ENCODE results near the gene OBP2A. TPM values are rescaled to one million over a fixed set of nuclear protein-coding genes. Genes with fewer than 3 reads are reported as not detected.

Gene OBP2A
- total RNA-seq, 1 experiment from 2014 or later = not detected

DNA sequence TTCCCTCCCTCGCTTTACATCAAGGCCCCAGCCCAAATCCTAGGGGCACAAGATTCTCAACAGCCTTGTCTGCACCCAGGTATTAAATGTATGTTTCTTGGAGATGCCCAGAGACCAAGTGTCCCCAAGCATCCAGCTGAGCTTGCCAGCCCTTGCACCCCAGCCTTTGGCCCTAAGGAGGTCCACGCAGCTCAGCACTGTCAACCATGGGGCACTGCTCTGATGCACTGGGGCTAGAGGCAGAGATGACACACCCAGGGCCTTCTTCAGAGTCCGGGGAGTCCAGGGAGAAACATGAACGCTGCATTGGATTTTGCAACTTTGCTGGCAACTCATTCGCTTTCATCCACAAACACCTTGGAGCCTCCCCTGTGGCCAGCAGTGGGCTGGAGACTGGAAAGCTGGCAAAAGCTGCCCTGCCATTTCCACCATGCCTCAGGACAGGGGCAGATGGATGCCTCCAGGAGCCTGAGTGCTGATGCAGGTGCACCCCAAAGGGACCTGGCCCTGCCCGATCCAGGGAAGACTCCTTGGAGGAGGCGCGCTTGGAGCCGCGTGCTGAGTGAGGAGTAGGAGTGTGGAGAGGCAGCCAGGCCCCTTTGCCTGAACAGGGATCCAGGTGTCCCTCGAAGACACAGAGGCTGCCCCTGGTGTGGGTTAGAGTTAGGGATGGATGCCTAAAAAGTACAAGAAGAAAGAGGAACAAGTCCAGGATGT lies 34.9 kb downstream of the OBP2A start:
- Histone ChIP-seq H4K20me1 (ENCODE audit: control insufficient read depth, insufficient read depth, insufficient read length) (no peaks in the 10 kb centered on the region), H3K9me3 (ENCODE audit: control insufficient read depth, low read depth, low read length) (no peaks in the 10 kb centered on the region), H3K23ac (ENCODE audit: insufficient read length, low read depth, low read length) (no peak overlapping the region), H3K27me3 (ENCODE audit: insufficient read depth, low read length) (no peaks in the 10 kb centered on the region), H3T11ph (ENCODE audit: low read length) (no peak overlapping the region), H4K91ac (ENCODE audit: insufficient read length, low read depth, low read length) (no peak overlapping the region), H3K56ac (ENCODE audit: insufficient read length, low read depth, low read length) (no peak overlapping the region), H2BK120ac (ENCODE audit: low read depth, low read length, poor library complexity, severe bottlenecking) (no peak overlapping the region), H2BK15ac (ENCODE audit: low read depth, low read length) (no peak overlapping the region), H2BK20ac (ENCODE audit: low read depth, low read length, poor library complexity, severe bottlenecking) (no peak overlapping the region), H3K4me1 (ENCODE audit: insufficient read depth, low read length) (no peaks in the 10 kb centered on the region), H4K5ac (ENCODE audit: insufficient read length, low read depth, low read length) (no peak overlapping the region), H2BK5ac (ENCODE audit: insufficient read length, low read length) (no peak overlapping the region), H3K23me2 (ENCODE audit: insufficient read length, low read depth, low read length, poor library complexity, severe bottlenecking) (no peaks in the 10 kb centered on the region), H3K79me2 (ENCODE audit: insufficient read depth, low read length) (no peaks in the 10 kb centered on the region), H3K27ac (ENCODE audit: insufficient read length, low read depth, low read length) (no peak overlapping the region), H2BK12ac (ENCODE audit: insufficient read length, low read depth, low read length) (no peak overlapping the region), H3K79me1 (ENCODE audit: insufficient read depth, low read depth, low read length, poor library complexity, severe bottlenecking) (no peaks in the 10 kb centered on the region), H2AFZ (ENCODE audit: low read length) (no peak overlapping the region), H2AK5ac (ENCODE audit: insufficient read length, low read length) (no peak overlapping the region), H3K18ac (ENCODE audit: insufficient read length, low read depth, low read length) (no peak overlapping the region), H3K4ac (ENCODE audit: low read depth, low read length) (no peak overlapping the region), H4K8ac (replicated peaks; ENCODE audit: insufficient read length, low read depth, low read length) (no peak overlapping the region), H3K4me2 (ENCODE audit: insufficient read depth, insufficient read length, low read length) (no peak overlapping the region), H3K14ac (ENCODE audit: insufficient read depth, low read length) (no peak overlapping the region), H3K9ac (ENCODE audit: extremely low read depth, insufficient read length, low read length) (no peak overlapping the region)
- Mint-ChIP-seq H3K27me3 (ENCODE audit: low read depth) (peaks cover 15% of the 10 kb centered on the region), H3K36me3 (ENCODE audit: insufficient read depth in 1 of 3, low read depth in 3 of 3) (peaks cover 0 to 3% (median 0%) of the 10 kb centered on the region in 3 experiments; a peak in 1 of 7 replicates), H3K4me3 (no peak overlapping the region), H3K9me3 (peaks cover 6 to 9% of the 10 kb centered on the region in 2 experiments), H3K4me1 (peaks cover 0 to 2% of the 10 kb centered on the region in 2 experiments; a peak in 2 of 4 replicates), H3K27ac (no peak overlapping the region)
- DNase-seq = no peak
- TF ChIP-seq, protein P1, sequence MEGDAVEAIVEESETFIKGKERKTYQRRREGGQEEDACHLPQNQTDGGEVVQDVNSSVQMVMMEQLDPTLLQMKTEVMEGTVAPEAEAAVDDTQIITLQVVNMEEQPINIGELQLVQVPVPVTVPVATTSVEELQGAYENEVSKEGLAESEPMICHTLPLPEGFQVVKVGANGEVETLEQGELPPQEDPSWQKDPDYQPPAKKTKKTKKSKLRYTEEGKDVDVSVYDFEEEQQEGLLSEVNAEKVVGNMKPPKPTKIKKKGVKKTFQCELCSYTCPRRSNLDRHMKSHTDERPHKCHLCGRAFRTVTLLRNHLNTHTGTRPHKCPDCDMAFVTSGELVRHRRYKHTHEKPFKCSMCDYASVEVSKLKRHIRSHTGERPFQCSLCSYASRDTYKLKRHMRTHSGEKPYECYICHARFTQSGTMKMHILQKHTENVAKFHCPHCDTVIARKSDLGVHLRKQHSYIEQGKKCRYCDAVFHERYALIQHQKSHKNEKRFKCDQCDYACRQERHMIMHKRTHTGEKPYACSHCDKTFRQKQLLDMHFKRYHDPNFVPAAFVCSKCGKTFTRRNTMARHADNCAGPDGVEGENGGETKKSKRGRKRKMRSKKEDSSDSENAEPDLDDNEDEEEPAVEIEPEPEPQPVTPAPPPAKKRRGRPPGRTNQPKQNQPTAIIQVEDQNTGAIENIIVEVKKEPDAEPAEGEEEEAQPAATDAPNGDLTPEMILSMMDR (conservative IDR thresholded peaks at IDR 0.05) = no peak
- no CpG with 5 or more reads among the region's 11 CpGs for WGBS (ENCODE audit: extremely low coverage, insufficient read length, low lambda C conversion rate)
